Stimulated activated CD8-positive, alpha-beta memory T cell treated with anti-CD3 and anti-CD28 coated beads, Interleukin-12 subunit alpha, Interleukin-12 subunit beta, amount 100 ng/mL, for 24 hours (primary cell): Measurements from ENCODE around the gene NXPH2.

Experiments
- DNase-seq: peaks from one replicate; pipeline ENCODE4 v3.0.0-alpha.2; 2020; ENCODE audit errors: extremely low read depth

Gene NXPH2

GRCh38 chr2:138779781-138780445 lies at the start of gene NXPH2:
NXPH2 (minus strand) TSS chr2:138780390; CDS start chr2:138780241, 149 bp downstream.
- DNase-seq: no peak

- DNase-seq: no peak
Observed at GRCh38 chr2:138829326-138829919, 49.2 kb upstream of the NXPH2 start.

GRCh38 chr2:138827426-138828054 lies 47.4 kb upstream of the NXPH2 start:
- DNase-seq: no peak

- DNase-seq: no peak
Observed at GRCh38 chr2:138823666-138824065, 43.5 kb upstream of the NXPH2 start.

DNA sequence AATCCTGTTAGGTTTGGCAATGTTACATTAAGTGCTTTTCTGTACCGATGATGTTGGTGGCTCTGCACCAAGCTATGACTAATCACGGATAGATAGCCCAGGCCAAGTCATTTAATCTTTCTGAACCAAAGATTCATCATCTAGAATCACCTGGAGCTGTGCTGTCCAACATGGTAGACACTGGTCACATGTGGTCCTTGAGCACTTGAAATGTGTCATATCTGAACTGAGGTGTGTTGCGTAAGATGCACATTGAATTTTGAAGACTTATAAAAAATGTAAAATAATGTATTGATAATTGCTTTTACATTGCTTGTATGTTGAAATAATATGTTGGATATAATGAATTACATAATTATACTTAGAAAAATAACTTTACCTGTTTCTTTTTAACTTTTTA lies 39.8 kb upstream of the NXPH2 start:
- DNase-seq: no peak

- DNase-seq: no peak
Observed at GRCh38 chr2:138818556-138818955, 38.4 kb upstream of the NXPH2 start.

DNA sequence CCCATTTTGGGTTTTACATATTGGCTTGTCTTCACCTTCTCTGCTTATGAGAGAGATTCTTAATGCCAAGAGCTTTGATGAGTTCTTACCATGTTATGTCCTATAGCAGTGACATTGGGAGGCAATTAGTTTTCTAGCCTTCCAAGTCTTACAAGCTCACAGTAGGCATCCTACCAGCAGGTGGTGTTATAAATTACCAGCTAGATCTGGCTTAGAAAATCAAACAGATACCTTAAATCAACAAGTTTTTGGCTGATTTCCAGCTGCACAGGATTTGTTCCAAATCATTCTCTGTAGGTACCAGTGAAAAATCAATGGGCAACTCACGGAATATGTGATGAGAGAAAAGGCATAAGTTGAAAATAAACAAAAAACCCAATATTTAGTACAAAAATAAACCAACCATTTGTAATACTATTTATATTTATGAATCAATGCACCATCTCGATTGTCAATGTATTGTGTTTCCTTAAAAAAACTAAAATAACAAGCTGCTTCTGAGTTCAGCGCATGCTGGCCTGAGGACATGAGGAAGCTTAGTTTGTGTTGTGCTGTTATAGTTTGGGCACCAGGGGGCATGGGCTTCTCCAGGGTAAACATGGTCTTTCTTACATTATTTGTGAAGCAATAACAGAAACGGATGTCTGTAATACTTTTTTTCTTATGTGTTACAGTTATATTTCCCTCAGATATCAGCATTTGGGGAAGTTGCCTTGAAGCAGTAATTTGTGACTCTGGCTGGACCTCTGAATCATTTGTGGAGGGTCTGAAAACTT lies 34.1 kb upstream of the NXPH2 start:
- DNase-seq: no peak

DNA sequence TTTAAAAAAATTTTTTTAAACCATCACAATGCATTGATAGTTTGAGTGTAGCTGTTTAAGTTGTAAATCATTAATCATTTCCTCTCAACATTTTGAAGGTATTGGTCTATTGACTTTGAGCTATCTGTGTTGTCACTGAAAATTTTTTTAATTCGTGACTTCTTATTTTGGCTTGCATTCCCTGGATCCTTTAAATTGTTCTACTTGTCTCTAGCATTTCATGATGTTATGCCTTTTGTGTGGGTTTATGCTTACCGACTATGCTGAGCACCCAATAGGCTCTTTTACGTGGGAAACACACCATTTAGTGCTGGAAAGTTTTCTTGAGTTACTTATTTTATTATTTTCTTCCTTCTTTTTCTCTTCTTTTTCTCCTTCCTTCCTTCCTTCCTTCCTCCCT lies 31.2 kb upstream of the NXPH2 start:
- DNase-seq: no peak

DNA sequence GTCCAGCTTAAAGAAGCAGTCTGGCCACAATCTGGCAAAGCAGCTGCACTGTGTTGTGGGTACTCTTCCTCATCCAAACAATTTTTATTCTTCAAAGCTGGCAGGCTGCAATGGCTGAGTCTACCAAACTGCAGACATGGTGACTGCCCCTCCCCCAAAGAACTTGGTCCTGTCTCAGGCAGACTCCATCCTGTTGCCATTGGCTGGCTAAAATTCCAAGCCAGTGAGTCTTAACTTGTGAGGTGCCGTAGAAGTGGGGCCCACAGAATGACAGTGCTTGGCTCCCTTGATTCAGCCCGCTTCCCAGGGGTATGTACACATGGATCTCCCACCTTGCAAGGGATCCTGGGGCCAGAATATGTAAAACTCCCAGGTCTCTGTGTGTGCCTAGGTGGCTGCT lies 14.5 kb upstream of the NXPH2 start:
- DNase-seq: no peak

GRCh38 chr2:138787053-138787666 lies 7.0 kb upstream of the NXPH2 start:
- DNase-seq: no peak

GRCh38 chr2:138782383-138782782 lies 2.2 kb upstream of the NXPH2 start:
- no peak for DNase-seq

GRCh38 chr2:138780908-138781307 lies 718 bp upstream of the NXPH2 start:
- no peak for DNase-seq

- DNase-seq: no peak
Observed at GRCh38 chr2:138780446-138780880, 273 bp upstream of the NXPH2 start.

- no peak for DNase-seq
Observed at GRCh38 chr2:138779406-138779780, 797 bp downstream of the NXPH2 start.

DNA sequence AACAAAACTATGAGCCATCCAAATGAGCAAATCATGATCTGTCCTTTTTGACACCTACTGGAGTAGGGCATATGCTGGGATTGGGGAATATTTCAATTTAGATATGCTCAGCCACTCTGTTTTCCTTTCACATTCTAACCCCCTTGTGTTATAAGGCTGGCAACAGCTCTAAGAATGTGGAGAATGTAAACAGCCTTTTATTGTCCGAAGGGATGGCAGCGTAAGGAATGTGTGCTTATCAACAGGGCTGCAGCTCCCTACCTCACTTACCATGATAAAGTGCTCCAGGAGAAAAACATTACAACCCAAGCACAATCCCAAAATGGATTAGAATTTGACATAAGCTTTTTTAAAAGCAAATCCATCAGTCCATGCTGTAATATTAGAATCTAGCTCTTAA lies 2.2 kb downstream of the NXPH2 start:
- no peak for DNase-seq

DNA sequence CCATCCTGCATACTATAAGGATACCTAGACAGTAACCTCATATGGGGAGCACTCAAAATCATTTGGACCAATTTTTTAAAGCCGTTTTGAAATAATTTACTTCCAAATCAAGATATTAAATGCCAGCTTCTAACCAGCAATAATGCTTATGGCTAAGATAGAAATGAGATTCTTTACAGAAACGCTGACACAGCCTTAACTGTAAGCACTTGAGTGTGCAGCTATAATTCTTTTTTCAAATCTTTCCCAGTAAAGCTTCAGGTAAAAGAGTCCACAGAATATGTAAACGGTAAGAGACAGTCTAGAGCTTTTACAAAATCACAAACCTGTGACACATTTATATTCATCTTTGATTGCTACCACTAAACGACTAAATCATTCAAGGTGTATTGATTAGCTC lies 4.5 kb downstream of the NXPH2 start:
- DNase-seq: no peak

DNA sequence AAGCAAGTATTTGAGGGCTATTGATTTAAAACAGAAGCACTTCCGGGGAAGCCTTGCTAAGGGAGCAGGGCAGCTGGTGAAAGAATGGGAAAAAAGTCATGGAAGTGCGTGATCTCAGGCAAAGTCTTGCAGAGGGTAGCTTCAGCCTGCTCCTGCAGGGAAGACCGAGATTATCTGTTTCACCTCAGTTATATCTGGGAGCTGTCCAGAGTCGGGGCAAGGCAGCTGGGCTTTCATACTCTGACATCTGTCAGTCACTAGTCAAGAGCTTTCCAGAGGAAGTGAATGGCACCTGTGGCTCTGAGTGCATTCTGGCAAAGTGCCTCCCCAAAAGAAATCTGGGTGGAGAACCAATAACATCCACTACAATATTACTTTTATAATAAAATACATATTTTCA lies 8.7 kb downstream of the NXPH2 start:
- DNase-seq: no peak

DNA sequence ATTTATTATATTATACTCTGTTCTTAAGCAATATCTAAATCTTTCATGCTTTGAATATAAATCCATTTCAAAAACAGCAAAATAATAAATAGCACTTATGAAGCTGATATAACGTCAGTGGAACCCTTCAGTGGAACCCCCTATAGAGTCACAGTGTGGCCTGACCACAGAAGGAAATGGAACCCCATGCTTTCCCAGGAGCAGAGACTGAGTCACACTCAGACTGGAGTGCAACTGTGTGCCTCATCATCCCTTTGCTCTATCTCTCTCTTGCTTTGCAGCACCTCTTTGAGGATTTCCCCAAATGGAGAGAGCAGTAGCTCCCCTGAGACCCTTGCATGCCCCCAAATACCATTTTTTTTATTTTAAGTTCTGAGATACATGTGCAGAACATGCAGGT lies 13.1 kb downstream of the NXPH2 start:
- no peak for DNase-seq

GRCh38 chr2:138766464-138766863 lies 13.7 kb downstream of the NXPH2 start:
- DNase-seq: no peak

DNA sequence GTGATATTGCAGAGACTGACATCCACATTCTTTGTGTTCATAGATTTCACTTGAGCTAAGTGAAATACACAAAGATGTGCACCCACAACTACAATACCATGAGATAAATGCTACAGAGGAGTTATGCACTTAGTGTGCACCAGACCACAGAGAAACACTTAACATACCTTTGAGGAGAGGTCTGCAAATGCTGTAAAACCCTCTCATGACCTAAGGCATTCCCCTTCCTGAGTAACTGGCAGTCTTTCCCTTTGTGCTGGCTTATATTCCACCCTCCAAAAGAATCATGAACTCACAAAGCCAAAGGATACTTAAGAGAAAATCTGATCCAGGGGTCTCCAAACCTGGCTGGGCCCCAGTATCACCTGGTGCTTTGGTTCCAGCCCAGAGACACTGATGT lies 16.2 kb downstream of the NXPH2 start:
- no peak for DNase-seq

GRCh38 chr2:138762533-138762932 lies 17.7 kb downstream of the NXPH2 start:
- no peak for DNase-seq

DNA sequence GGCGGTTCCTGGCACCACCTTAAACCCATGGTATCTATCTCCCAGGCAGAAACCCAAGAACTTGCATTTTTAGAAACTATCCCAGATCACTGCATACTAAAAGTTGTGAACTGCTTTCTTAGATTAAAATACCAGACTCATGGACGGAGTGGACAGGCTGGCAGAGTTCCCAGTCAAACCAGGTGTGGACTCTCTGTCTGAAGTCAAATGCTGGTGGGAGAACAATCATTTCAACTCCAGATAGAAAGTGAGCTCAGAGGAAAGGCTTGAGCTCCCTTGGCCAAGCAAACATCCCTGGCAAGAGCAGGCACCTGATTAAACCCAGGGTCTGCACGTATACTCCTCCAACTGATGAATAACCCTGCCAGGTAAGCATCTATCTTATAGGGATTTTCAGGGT lies 19.5 kb downstream of the NXPH2 start:
- no peak for DNase-seq
